GM21786 (cell line): ENCODE data around the gene FUZ.

Experiments
- ATAC-seq: cut with Tn5 transposase; IDR thresholded peaks from one replicate; pipeline ENCODE4 v1.9.1; 2021; ENCODE audit not compliant: unreplicated experiment

The FUZ gene

GRCh38 chr19:49851456-49852259 lies 38.6 kb upstream of the FUZ start:
- ATAC-seq = no peak

DNA sequence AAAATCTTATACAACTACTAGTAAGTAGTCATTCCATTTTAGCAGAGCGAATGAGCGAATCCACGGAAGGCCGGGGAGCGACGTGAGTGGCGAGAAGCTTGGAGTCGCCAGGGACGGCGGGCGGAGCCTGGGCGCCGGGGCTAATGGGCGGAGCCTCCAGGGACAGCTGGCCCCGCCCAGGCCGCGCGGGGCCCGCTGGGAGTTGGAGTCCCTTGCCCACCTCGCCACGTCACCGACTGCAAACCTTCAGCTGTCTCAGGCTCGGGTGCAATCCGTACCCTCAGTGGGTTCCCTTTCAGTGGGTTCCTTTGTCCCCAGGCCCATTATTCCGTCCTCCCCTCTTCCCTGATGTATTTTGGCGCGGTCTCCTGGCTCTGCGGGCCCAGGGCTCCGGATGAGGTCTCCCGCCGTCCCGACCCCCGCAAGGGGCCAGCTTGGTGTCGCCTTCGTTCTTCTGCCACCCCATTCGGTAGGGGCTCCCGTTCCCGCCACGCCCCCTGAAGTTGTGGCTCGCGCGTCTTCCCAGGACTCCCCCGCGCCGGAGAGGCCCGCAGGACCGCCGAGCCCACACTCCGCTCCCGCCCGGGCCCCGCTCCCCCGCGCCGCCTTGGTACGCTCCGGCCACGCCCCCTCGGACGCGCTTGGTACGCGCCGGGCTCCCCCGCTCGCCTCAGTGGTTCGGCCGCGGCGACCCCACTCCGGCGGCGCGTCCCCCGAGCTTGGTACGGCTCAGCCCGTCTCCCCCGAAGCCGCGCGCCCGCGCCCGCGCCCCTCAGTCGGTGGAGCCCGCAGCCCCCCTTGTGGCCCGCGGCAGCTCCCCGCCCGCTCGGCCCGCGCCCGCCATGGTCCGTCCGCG lies 37.6 kb upstream of the FUZ start, which contains the start of gene PTOV1:
Gene PTOV1 (plus strand): TSS at position 673 of the 856 bp plus-strand sequence.
- ATAC-seq = peak; percentile 71

DNA sequence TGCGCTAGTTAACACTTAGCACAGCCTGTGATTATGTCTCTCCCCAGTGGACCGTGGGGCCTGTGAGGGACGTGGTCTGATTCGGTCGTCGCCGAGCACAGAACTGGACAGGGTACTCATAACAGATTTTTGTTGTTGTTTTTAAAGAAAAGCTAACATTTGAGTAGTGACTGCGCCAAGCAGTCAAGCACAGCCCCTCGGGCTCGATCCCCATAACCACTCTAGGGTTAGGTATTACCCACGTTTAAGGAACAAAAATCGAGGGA lies 37.1 kb upstream of the FUZ start:
- no peak for ATAC-seq

DNA sequence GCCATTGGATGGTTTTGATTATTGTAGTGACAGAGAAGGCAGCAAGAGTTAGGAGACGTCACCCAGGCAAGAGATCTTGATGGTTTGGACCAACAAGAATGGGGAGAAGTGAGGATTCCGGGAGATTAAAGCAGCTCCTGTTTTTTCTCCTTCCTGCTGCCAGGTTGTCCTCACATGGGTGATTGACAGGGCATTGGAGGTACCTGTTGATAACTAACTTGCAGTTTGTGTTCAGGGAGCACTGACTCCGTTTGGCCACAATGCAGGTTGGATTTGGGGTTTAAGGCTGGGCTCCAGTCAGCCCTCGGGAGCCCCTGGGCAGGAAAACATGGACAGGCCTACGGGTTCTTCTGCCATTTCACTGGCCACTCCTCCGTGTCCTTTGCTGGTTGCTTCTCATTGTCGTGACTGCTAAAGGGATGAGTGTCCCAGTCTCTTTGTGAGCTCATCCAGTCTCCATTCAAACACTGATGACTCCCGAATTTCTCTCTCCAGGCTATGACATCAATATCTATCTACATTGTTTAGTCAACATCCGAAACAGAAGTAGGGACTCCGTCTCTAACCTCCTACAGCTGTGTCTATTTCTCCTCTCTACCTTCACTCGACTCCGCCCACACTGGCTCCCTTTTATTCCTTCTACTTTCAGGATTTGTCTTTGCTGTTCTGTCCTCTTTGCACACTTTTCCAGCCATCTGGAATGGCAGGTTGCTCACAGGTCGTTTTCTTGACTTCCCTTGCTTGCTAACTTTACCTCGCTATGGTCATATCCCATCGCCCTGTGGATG lies 36.5 kb upstream of the FUZ start:
- no peak for ATAC-seq

GRCh38 chr19:49848938-49849337 lies 35.8 kb upstream of the FUZ start:
- no peak for ATAC-seq

DNA sequence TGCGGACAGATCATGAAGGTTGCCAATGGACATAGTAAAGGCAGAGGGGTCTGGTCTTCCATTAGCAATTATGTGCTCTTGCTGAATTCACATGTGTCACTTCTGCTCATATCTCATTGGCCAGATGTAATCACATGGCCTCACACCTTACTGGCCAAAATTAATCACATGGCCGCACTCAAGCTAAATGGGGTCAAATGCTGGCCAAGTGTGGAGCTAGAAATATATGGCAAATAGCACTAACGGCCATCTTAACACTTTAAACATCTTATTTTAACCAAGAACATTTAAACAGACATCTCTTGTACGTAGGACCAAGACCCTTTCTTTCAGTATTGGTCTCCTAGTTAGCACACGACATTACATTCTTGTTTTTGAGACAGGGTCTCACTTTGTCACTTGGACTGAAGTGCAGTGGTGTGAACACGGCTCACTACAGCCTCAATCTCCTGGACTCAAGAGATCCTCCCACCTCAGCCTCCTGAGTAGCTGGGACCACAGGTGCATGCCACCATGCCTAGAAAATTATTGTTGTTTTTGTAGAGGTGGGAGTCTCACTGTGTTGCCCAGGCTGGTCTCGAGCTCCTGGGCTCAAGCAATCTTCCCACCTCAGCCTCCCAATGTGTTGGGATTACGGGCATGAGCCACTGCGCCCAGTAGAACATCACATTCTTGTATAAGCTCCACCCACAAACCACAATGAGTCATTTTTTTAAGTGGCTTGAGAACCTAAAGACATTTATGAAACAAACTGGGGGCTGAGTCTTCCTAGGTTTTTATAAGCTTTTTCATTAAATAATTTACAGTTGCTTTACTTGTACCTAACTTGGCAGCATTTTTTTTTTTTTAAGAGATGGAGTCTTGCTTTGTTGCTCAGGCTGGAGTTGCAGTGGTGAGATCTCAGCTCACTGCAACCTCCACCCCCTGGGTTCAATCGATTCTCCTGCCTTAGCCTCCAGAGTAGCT lies 34.9 kb upstream of the FUZ start:
- ATAC-seq = no peak

DNA sequence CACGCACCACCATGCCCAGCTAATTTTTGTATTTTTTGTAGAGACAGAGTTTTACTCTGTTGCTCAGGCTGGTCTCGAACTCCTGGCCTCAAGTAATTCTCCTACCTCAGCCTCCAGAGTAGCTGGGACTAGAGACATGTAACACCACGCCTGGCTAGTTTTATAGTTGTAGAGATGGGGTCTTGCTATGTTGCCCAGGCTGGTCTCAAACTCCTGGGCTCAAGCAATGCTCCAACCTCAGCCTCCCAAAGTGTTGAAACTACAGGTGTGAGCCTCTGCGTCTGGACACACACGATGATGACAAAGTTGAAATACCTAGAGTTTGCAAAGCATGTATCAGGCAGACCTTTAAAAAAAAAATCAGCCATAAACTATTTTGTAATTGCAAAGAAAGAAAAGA lies 33.3 kb upstream of the FUZ start:
- no peak for ATAC-seq

GRCh38 chr19:49845414-49845813 lies 32.3 kb upstream of the FUZ start:
- no peak for ATAC-seq

GRCh38 chr19:49844138-49845095 lies 31.3 kb upstream of the FUZ start:
- no peak for ATAC-seq

- no peak for ATAC-seq
Measured at GRCh38 chr19:49843265-49843664, 30.2 kb upstream of the FUZ start.

GRCh38 chr19:49840736-49841249 lies 27.7 kb upstream of the FUZ start:
- no peak for ATAC-seq

GRCh38 chr19:49840321-49840720 lies 27.2 kb upstream of the FUZ start:
- no peak for ATAC-seq

DNA sequence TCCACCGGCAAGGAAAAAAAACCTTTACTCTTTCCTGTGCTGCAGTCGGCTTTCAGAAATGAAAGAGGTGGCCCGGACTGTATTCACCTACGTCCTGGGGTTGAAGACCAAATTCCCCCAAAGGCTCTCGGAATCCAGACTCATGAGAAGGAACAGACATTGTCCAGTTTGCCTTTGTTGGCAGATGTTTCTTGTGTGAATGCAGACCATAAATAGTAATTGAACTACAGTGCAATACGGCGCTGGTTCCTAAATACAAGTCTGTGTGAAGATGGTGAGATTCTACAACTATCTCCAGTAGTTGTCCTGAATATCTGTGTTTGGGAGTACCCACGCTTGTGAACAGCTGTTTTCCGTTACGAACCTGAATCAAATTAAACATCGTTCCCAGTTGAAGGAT lies 26.6 kb upstream of the FUZ start:
- ATAC-seq = no peak

DNA sequence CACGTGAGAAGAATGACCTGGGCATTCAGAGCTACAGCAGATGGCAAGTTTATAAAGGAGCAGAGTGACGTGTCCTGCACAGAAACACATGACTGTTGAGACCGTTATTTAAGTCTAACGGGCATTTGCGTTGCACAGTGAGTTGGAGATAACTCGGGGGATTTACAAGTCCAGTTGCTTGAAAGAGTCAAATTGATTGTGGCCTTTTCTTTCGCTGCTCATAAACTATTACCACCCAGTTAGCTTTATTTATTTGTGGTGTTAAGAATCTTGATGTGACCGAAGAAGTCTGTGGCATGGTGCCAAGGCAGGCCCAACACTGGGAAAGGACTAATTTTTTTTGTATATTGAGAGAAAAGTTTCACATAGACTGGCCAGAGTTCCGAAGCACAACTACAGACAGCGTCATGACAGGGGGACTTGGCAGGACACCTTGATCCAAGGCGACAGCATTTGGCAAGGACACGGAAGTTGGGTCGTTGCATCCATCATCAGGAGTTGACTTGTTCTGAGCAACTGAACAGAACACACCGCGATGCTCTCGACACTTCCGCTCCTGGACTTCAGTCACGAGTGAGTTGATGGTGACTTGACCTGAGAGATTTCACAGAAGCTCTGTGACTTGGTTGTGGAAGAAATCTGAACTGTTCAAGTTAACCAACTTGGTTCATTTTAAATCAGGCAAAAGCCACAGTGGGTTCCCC lies 25.9 kb upstream of the FUZ start:
- no peak for ATAC-seq

GRCh38 chr19:49837425-49837824 lies 24.3 kb upstream of the FUZ start:
- no peak for ATAC-seq

- ATAC-seq = no peak
Measured at GRCh38 chr19:49837009-49837310, 23.9 kb upstream of the FUZ start.

DNA sequence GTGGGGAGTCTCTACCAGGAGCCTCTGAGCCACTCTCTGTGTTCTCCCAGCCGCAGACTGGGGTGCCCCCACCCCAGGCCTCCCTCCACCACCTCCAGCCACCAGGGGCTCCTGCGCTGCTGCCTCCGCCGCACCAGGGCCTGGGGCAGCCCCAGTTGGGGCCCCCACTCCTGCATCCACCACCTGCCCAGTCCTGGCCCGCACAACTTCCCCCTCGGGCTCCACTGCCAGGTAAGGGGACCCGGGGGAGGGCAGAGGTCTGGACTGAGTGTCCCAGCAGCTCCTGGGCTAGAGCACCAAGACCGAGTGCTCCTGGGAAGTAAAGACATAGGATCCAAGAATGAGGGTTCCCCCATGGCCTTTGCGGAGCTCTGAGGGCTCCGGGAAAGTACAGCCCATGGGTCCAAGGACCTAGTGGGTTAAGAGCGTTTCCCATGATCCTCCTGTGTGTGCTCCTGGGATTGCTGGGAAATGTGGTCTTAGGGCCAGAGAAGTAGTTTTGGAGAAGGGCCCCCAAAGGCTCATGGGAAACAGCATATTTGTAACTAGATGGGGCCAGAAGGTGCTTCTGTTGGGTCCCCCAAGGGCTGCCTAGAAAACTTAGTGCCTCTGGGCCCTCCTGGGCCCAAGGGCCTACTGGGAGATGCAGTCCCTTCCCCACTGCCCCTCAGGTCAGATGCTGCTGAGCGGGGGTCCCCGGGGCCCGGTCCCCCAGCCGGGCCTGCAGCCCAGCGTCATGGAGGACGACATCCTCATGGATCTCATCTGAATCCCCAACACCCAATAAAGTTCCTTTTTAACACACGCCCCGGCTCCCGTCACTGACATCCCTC lies 23.3 kb upstream of the FUZ start:
- ATAC-seq = no peak

GRCh38 chr19:49835562-49835961 lies 22.5 kb upstream of the FUZ start:
- no peak for ATAC-seq
